ENCODE results near the gene MRPL3. TPM values are rescaled to one million over a fixed set of nuclear protein-coding genes. Genes with fewer than 3 reads are reported as not detected.

The MRPL3 gene
- total RNA-seq, 2 experiments from 2014 or later: 168 TPM

GRCh38 chr3:131439084-131439483 lies 63.7 kb downstream of the MRPL3 start:
- intact Hi-C loops (cut with micrococcal nuclease): no loop called here
- Mint-ChIP-seq H3K27me3 (peaks cover 1% of the 10 kb centered on the region), H3K4me1 (ENCODE audit: low read depth) (no peaks in the 10 kb centered on the region), H3K27ac (no peak overlapping the region), H3K4me3 (no peak overlapping the region), H3K36me3 (ENCODE audit: low read depth) (no peaks in the 10 kb centered on the region), H3K9me3 (no peaks in the 10 kb centered on the region)
- POLR2A ChIA-PET: no interaction called here
- CTCF ChIA-PET: interaction anchor here (0.9 kb wide), 1 partner anchor 19 kb away, joined by 3 read pairs; no protein-coding TSS in a partner anchor
- DNase-seq: no peak
- TF ChIP-seq, protein P1, sequence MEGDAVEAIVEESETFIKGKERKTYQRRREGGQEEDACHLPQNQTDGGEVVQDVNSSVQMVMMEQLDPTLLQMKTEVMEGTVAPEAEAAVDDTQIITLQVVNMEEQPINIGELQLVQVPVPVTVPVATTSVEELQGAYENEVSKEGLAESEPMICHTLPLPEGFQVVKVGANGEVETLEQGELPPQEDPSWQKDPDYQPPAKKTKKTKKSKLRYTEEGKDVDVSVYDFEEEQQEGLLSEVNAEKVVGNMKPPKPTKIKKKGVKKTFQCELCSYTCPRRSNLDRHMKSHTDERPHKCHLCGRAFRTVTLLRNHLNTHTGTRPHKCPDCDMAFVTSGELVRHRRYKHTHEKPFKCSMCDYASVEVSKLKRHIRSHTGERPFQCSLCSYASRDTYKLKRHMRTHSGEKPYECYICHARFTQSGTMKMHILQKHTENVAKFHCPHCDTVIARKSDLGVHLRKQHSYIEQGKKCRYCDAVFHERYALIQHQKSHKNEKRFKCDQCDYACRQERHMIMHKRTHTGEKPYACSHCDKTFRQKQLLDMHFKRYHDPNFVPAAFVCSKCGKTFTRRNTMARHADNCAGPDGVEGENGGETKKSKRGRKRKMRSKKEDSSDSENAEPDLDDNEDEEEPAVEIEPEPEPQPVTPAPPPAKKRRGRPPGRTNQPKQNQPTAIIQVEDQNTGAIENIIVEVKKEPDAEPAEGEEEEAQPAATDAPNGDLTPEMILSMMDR (IDR thresholded peaks at IDR 0.05): no peak
- no peak for ATAC-seq

GRCh38 chr3:131435000-131435399 lies 67.8 kb downstream of the MRPL3 start:
- TF ChIP-seq, protein P1 (IDR thresholded peaks at IDR 0.05): no peak
- H3K27ac Mint-ChIP-seq: no peak overlapping the region
- H3K9me3 Mint-ChIP-seq: no peaks in the 10 kb centered on the region
- ATAC-seq (no peak), DNase-seq (no peak)
- POLR2A ChIA-PET: no interaction called here
- CTCF ChIA-PET: no interaction called here
- intact Hi-C loops (cut with micrococcal nuclease): no loop called here
- no peaks in the 10 kb centered on the region for H3K4me1 Mint-ChIP-seq (ENCODE audit: low read depth)
- H3K36me3 Mint-ChIP-seq (ENCODE audit: low read depth): no peaks in the 10 kb centered on the region
- peaks cover 2% of the 10 kb centered on the region for H3K27me3 Mint-ChIP-seq
- no peak overlapping the region for H3K4me3 Mint-ChIP-seq

GRCh38 chr3:131432441-131432840 lies 70.3 kb downstream of the MRPL3 start:
- ATAC-seq: no peak
- no peaks in the 10 kb centered on the region for H3K36me3 Mint-ChIP-seq (ENCODE audit: low read depth)
- TF ChIP-seq, protein P1 (IDR thresholded peaks at IDR 0.05): no peak
- H3K4me3 Mint-ChIP-seq: no peak overlapping the region
- intact Hi-C loops (cut with micrococcal nuclease): no loop called here
- ChIA-PET CTCF (no interaction called here), POLR2A (no interaction called here)
- no peak for DNase-seq
- H3K27me3 Mint-ChIP-seq: peaks cover 2% of the 10 kb centered on the region
- H3K4me1 Mint-ChIP-seq (ENCODE audit: low read depth): no peaks in the 10 kb centered on the region
- H3K9me3 Mint-ChIP-seq: no peaks in the 10 kb centered on the region
- H3K27ac Mint-ChIP-seq: no peak overlapping the region

DNA sequence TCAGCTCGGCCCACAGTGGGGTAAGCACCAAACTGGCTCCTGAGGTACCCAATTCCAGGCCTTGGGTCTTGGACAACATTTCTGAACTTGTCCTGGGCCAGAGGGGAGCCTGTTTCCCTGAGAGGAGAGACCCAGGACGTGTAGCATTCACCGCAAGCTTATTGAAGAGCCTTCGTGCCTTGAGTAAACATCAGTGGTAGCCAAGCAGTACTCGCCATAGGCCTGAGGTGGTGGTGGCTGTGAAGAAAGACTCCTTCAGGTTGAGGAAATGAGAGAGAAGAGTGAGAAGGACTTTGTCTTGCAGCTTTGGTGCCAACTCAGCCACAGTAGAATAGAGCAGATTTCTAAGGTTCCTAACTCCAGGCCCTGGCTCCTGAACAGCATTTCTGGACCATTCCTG lies 71.0 kb downstream of the MRPL3 start:
- DNase-seq (no peak), ATAC-seq (no peak)
- Mint-ChIP-seq H3K4me3 (no peak overlapping the region), H3K9me3 (no peaks in the 10 kb centered on the region), H3K27ac (no peak overlapping the region), H3K4me1 (ENCODE audit: low read depth) (no peaks in the 10 kb centered on the region), H3K27me3 (peaks cover 2% of the 10 kb centered on the region), H3K36me3 (ENCODE audit: low read depth) (no peaks in the 10 kb centered on the region)
- CTCF ChIA-PET: no interaction called here
- POLR2A ChIA-PET: no interaction called here
- intact Hi-C loops (cut with micrococcal nuclease): no loop called here
- TF ChIP-seq, protein P1 (IDR thresholded peaks at IDR 0.05): no peak

DNA sequence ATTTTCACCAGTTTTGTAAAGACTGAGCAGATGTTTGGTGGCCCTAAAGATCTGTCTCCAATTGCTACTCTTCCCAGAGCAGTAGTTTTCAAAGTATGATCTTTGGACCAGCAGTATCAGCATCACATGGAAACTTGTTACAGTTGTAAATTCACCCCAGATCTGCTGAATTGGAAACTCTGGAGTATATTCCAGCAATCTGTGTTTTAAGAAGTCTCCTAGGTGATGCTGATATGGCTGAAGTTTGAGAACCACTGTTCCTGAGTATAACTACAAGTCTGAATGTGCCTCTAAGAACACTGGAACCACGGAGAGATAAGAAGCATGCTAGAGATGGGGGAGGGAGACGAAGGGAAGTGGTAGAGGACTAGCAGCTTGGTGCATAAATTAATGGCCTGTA lies 75.5 kb downstream of the MRPL3 start:
- Mint-ChIP-seq H3K27ac (no peak overlapping the region), H3K4me3 (no peak overlapping the region), H3K36me3 (ENCODE audit: low read depth) (no peaks in the 10 kb centered on the region), H3K4me1 (ENCODE audit: low read depth) (no peaks in the 10 kb centered on the region), H3K27me3 (peaks cover 4% of the 10 kb centered on the region), H3K9me3 (no peaks in the 10 kb centered on the region)
- ChIA-PET POLR2A (no interaction called here), CTCF (no interaction called here)
- intact Hi-C loops (cut with micrococcal nuclease): no loop called here
- DNase-seq (no peak), ATAC-seq (no peak)
- TF ChIP-seq, protein P1 (IDR thresholded peaks at IDR 0.05): no peak
